Mesothelial cell of epicardium (in vitro differentiated cells): ENCODE measurements around the gene LIMK1. TPM values are rescaled to one million over a fixed set of nuclear protein-coding genes. Genes with fewer than 3 reads are reported as not detected.

Experiments used
- DNase-seq, 2 experiments: peaks; one replicate each; pipeline ENCODE4 v3.0.0; 2021; ENCODE audit warnings: low spot score in 2 of 2; ENCODE audit not compliant: unreplicated experiment in 2 of 2
- H3K27ac Mint-ChIP-seq: 2 replicates; pipeline ENCODE4 v1.8.0; 2021; ENCODE audit warnings: mixed read lengths
- H3K27me3 Mint-ChIP-seq: 2 replicates; pipeline ENCODE4 v1.8.0; 2021; ENCODE audit warnings: low read depth, mixed read lengths
- H3K36me3 Mint-ChIP-seq: 2 replicates; pipeline ENCODE4 v1.8.0; 2021; ENCODE audit warnings: mixed read lengths
- H3K4me1 Mint-ChIP-seq: 2 replicates; pipeline ENCODE4 v1.8.0; 2021; ENCODE audit warnings: mixed read lengths
- H3K4me3 Mint-ChIP-seq: 2 replicates; pipeline ENCODE4 v1.8.0; 2021; ENCODE audit warnings: mild to moderate bottlenecking, moderate library complexity, mixed read lengths
- H3K9me3 Mint-ChIP-seq: 2 replicates; pipeline ENCODE4 v1.8.0; 2021; ENCODE audit warnings: mixed read lengths
- CTCF ChIP-seq: fragments of 200-600 bp; sonication (generic); IDR thresholded peaks from one replicate; pipeline ENCODE4 v1.5.0; 2021; ENCODE audit warnings: antibody characterized with exemption; ENCODE audit not compliant: unreplicated experiment
- total RNA-seq: library from RNA; stranded (reverse); gene quantifications from 3 replicates; pipeline ENCODE4 v1.2.1, GENCODE V29; 2021

LIMK1 gene
- total RNA-seq, 1 donor from 2014 or later = 54.6 TPM

- Mint-ChIP-seq H3K27ac (no peak overlapping the region), H3K4me1 (peaks cover 4% of the 10 kb centered on the region), H3K27me3 (peaks cover 13% of the 10 kb centered on the region), H3K9me3 (no peaks in the 10 kb centered on the region), H3K4me3 (no peak overlapping the region), H3K36me3 (no peaks in the 10 kb centered on the region)
- no peak for TF ChIP-seq CTCF
- no peak for DNase-seq
Measured at GRCh38 chr7:74058486-74058885, 25.1 kb upstream of the LIMK1 start.

GRCh38 chr7:74059037-74059436, 24.6 kb upstream of the LIMK1 start:
- H3K9me3 Mint-ChIP-seq = no peaks in the 10 kb centered on the region
- no peaks in the 10 kb centered on the region for H3K36me3 Mint-ChIP-seq
- no peak for DNase-seq
- peaks cover 11% of the 10 kb centered on the region for H3K27me3 Mint-ChIP-seq
- no peak overlapping the region for H3K4me3 Mint-ChIP-seq
- TF ChIP-seq CTCF = no peak
- peaks cover 4% of the 10 kb centered on the region for H3K4me1 Mint-ChIP-seq
- no peak overlapping the region for H3K27ac Mint-ChIP-seq

- no peak overlapping the region for H3K27ac Mint-ChIP-seq
- DNase-seq = no peak
- no peaks in the 10 kb centered on the region for H3K9me3 Mint-ChIP-seq
- peaks cover 4% of the 10 kb centered on the region for H3K4me1 Mint-ChIP-seq
- no peaks in the 10 kb centered on the region for H3K36me3 Mint-ChIP-seq
- no peak for TF ChIP-seq CTCF
- H3K27me3 Mint-ChIP-seq = peaks cover 10% of the 10 kb centered on the region
- no peak overlapping the region for H3K4me3 Mint-ChIP-seq
Measured at GRCh38 chr7:74059681-74060588, 23.7 kb upstream of the LIMK1 start.

GRCh38 chr7:74061840-74062539, 21.6 kb upstream of the LIMK1 start:
- no peak for DNase-seq
- peak overlapping the region; percentile 56 for H3K27ac Mint-ChIP-seq

GRCh38 chr7:74063223-74063641, 20.4 kb upstream of the LIMK1 start:
- Mint-ChIP-seq H3K27ac (no peak overlapping the region), H3K27me3 (peaks cover 1% of the 10 kb centered on the region)
- no peak for DNase-seq

More at GRCh38 chr7:74061840-74062539, 21.6 kb upstream of the LIMK1 start:
- no peaks in the 10 kb centered on the region for H3K36me3 Mint-ChIP-seq
- H3K27me3 Mint-ChIP-seq = peaks cover 9% of the 10 kb centered on the region
- H3K4me3 Mint-ChIP-seq = no peak overlapping the region
- peaks cover 4% of the 10 kb centered on the region for H3K4me1 Mint-ChIP-seq
- no peak for TF ChIP-seq CTCF
- H3K9me3 Mint-ChIP-seq = no peaks in the 10 kb centered on the region

More at GRCh38 chr7:74063223-74063641, 20.4 kb upstream of the LIMK1 start:
- no peaks in the 10 kb centered on the region for H3K36me3 Mint-ChIP-seq
- no peak overlapping the region for H3K4me3 Mint-ChIP-seq
- no peak for TF ChIP-seq CTCF
- peaks cover 4% of the 10 kb centered on the region for H3K4me1 Mint-ChIP-seq
- no peaks in the 10 kb centered on the region for H3K9me3 Mint-ChIP-seq
